GM23338 (cell line): ENCODE results near the gene TMEM182. TPM values are rescaled to one million over a fixed set of nuclear protein-coding genes. Genes with fewer than 3 reads are reported as not detected.

Experiments
- ATAC-seq: fragments of 200-7000 bp; cut with Tn5 transposase; 3 replicates; pipeline ENCODE4 v1.9.1; 2020
- DNase-seq: peaks from one replicate; pipeline ENCODE4 v3.0.0-alpha.2; 2015; ENCODE audit warnings: low spot score
- H2AFZ ChIP-seq: fragments of 200-600 bp; sonication (generic); 2 replicates; pipeline ENCODE4 v1.8.0; 2016; ENCODE audit warnings: antibody characterized with exemption, mild to moderate bottlenecking, moderate library complexity
- H3F3A ChIP-seq: fragments of 200-600 bp; sonication (generic); replicated peaks from 2 replicates; pipeline ENCODE4 v1.8.0; 2017; ENCODE audit warnings: antibody characterized with exemption, mixed run types, low read depth
- H3K27ac ChIP-seq: fragments of 200-600 bp; sonication (generic); 2 replicates; pipeline ENCODE4 v1.6.1; 2016; ENCODE audit warnings: low read depth
- H3K27me3 ChIP-seq: fragments of 200-600 bp; sonication (generic); 2 replicates; pipeline ENCODE4 v1.8.0; 2016; ENCODE audit warnings: mild to moderate bottlenecking, mixed run types, moderate library complexity; ENCODE audit not compliant: insufficient read depth
- H3K36me3 ChIP-seq: fragments of 200-600 bp; sonication (generic); 2 replicates; pipeline ENCODE4 v1.8.0; 2016; ENCODE audit warnings: mild to moderate bottlenecking; ENCODE audit not compliant: insufficient read depth
- H3K4me1 ChIP-seq: fragments of 200-600 bp; sonication (generic); 2 replicates; pipeline ENCODE4 v1.8.0; 2016; ENCODE audit warnings: mild to moderate bottlenecking, moderate library complexity; ENCODE audit not compliant: insufficient read depth
- H3K4me2 ChIP-seq: fragments of 200-600 bp; sonication (generic); 2 replicates; pipeline ENCODE4 v1.7.1; 2017; ENCODE audit warnings: mixed run types
- H3K4me3 ChIP-seq: fragments of 200-600 bp; sonication (generic); 2 replicates; pipeline ENCODE4 v1.6.1; 2016; ENCODE audit warnings: mixed run types
- H3K79me2 ChIP-seq: fragments of 200-600 bp; sonication (generic); replicated peaks from 2 replicates; pipeline ENCODE4 v1.8.0; 2017; ENCODE audit warnings: mild to moderate bottlenecking; ENCODE audit not compliant: insufficient read depth
- H3K9me2 ChIP-seq: fragments of 200-600 bp; sonication (generic); 2 replicates; pipeline ENCODE4 v1.8.0; 2017; ENCODE audit not compliant: insufficient read depth
- H4K20me1 ChIP-seq: fragments of 200-600 bp; sonication (generic); replicated peaks from 2 replicates; pipeline ENCODE4 v1.8.0; 2017; ENCODE audit warnings: mild to moderate bottlenecking; ENCODE audit not compliant: insufficient read depth
- H3K27ac Mint-ChIP-seq: 2 replicates; pipeline ENCODE4 v1.8.0; 2020; ENCODE audit warnings: inconsistent platforms, mild to moderate bottlenecking, moderate library complexity, mixed read lengths
- H3K27me3 Mint-ChIP-seq: 3 replicates; pipeline ENCODE4 v1.8.0; 2022; ENCODE audit warnings: low read depth, mild to moderate bottlenecking, moderate library complexity, mixed read lengths, inconsistent platforms; ENCODE audit not compliant: insufficient read depth, poor library complexity
- H3K36me3 Mint-ChIP-seq: 3 replicates; pipeline ENCODE4 v1.8.0; 2021; ENCODE audit warnings: low read depth, mild to moderate bottlenecking, inconsistent platforms, moderate library complexity, mixed read lengths
- H3K4me1 Mint-ChIP-seq: 3 replicates; pipeline ENCODE4 v1.8.0; 2020; ENCODE audit warnings: mild to moderate bottlenecking, inconsistent platforms, mixed read lengths
- H3K4me3 Mint-ChIP-seq: 3 replicates; pipeline ENCODE4 v1.8.0; 2021; ENCODE audit warnings: moderate library complexity, mild to moderate bottlenecking, inconsistent platforms, mixed read lengths
- H3K9me3 Mint-ChIP-seq: 3 replicates; pipeline ENCODE4 v1.8.0; 2020; ENCODE audit warnings: moderate library complexity, mild to moderate bottlenecking, inconsistent platforms, mixed read lengths
- CREB1 ChIP-seq: fragments of 250-450 bp; sonication (Bioruptor Pico); IDR thresholded peaks from 2 replicates; pipeline ENCODE4 v1.5.0; 2020; ENCODE audit warnings: low read depth, mild to moderate bottlenecking, moderate library complexity
- EZH2phosphoT487 ChIP-seq: fragments of 200-600 bp; sonication (generic); IDR thresholded peaks from one replicate; pipeline ENCODE4 v1.8.1; 2018; ENCODE audit warnings: antibody characterized with exemption; ENCODE audit not compliant: unreplicated experiment
- JUNB ChIP-seq: IDR thresholded peaks from one replicate; pipeline ENCODE4 v1.6.1; 2016; ENCODE audit warnings: antibody characterized with exemption; ENCODE audit not compliant: unreplicated experiment
- NANOG ChIP-seq: IDR thresholded peaks from 2 replicates; pipeline ENCODE4 v1.6.1; 2016; ENCODE audit warnings: antibody characterized with exemption, borderline replicate concordance
- STAT1 ChIP-seq: IDR thresholded peaks from one replicate; pipeline ENCODE4 v1.6.1; 2016; ENCODE audit warnings: antibody characterized with exemption; ENCODE audit not compliant: unreplicated experiment
- ZNF114 ChIP-seq: fragments of 250-450 bp; sonication (Bioruptor Pico); IDR thresholded peaks from 2 replicates; pipeline ENCODE4 v1.5.0; 2020; ENCODE audit warnings: mild to moderate bottlenecking, moderate library complexity
- ZNF331 ChIP-seq: fragments of 250-450 bp; sonication (Bioruptor Pico); IDR thresholded peaks from 2 replicates; pipeline ENCODE4 v1.5.0; 2020; ENCODE audit warnings: low read depth, mild to moderate bottlenecking, moderate library complexity
- polyA plus RNA-seq: library from polyadenylated mRNA; unstranded; fragments of >200 nt; fragmentation: Nextera tagmentation; extraction: Ambion mirVana; gene quantifications from 2 replicates; pipeline ENCODE4 v1.2.1, GENCODE V29; 2016
- total RNA-seq: library from RNA; depleted of rRNA; stranded (reverse); fragments of >200 nt; shearing (Covaris generic); gene quantifications from 2 replicates; pipeline ENCODE4 v1.2.3, GENCODE V29; 2014
- TF ChIP-seq, protein P1 (sequence below): IDR thresholded peaks from 2 replicates; pipeline ENCODE4 v1.6.1; 2016; ENCODE audit warnings: antibody characterized with exemption
- TF ChIP-seq, protein P2 (sequence below): IDR thresholded peaks from one replicate; pipeline ENCODE4 v1.6.1; 2018; ENCODE audit warnings: antibody characterized with exemption; ENCODE audit not compliant: unreplicated experiment

Gene TMEM182
- total and polyA plus RNA-seq, 2 experiments from 2014 or later = 5.2 to 7.2 TPM

DNA sequence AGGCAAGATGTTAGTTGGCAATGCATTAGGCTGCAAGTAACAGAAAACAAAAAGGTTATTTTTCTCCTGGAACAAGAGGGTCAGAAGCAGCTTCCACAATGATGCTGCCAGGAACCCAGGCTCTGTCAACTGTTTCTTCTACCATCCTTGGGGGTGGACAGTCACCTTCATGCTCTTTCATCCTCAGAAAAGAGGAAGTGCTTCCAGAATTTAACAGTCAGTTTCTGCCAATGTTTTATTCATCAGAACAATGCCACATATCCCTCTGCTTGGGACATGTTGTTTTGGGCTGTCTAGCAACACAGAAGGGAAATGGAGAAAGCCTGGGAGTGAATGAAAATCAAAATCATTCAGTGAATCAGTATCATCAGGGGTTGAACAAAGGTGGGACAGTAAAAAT is 7.1 kb downstream of the TMEM182 start:
- Histone ChIP-seq H2AFZ (no peak overlapping the region), H3K27ac (no peak overlapping the region), H3K36me3 (no peaks in the 10 kb centered on the region), H3K9me2 (no peaks in the 10 kb centered on the region), H3K27me3 (no peaks in the 10 kb centered on the region), H4K20me1 (no peaks in the 10 kb centered on the region), H3K4me2 (no peak overlapping the region), H3K4me3 (no peak overlapping the region), H3K79me2 (no peaks in the 10 kb centered on the region), H3K4me1 (no peaks in the 10 kb centered on the region), H3F3A (no peaks in the 10 kb centered on the region)
- peaks cover 4% of the 10 kb centered on the region for H3K4me1 Mint-ChIP-seq
- no peaks in the 10 kb centered on the region for H3K9me3 Mint-ChIP-seq
- H3K36me3 Mint-ChIP-seq = peaks cover 17% of the 10 kb centered on the region
- H3K27ac Mint-ChIP-seq = no peak overlapping the region
- no peak for ATAC-seq
- TF ChIP-seq JUNB (no peak), ZNF114 (no peak), NANOG (no peak), ZNF331 (CRISPR knock-in tag) (no peak), EZH2phosphoT487 (no peak), CREB1 (CRISPR knock-in tag) (no peak), STAT1 (no peak)
- TF ChIP-seq, protein P1, sequence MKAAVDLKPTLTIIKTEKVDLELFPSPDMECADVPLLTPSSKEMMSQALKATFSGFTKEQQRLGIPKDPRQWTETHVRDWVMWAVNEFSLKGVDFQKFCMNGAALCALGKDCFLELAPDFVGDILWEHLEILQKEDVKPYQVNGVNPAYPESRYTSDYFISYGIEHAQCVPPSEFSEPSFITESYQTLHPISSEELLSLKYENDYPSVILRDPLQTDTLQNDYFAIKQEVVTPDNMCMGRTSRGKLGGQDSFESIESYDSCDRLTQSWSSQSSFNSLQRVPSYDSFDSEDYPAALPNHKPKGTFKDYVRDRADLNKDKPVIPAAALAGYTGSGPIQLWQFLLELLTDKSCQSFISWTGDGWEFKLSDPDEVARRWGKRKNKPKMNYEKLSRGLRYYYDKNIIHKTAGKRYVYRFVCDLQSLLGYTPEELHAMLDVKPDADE = no peak
- no peak for DNase-seq
- H3K4me3 Mint-ChIP-seq = no peak overlapping the region
- H3K27me3 Mint-ChIP-seq = no peaks in the 10 kb centered on the region

DNA sequence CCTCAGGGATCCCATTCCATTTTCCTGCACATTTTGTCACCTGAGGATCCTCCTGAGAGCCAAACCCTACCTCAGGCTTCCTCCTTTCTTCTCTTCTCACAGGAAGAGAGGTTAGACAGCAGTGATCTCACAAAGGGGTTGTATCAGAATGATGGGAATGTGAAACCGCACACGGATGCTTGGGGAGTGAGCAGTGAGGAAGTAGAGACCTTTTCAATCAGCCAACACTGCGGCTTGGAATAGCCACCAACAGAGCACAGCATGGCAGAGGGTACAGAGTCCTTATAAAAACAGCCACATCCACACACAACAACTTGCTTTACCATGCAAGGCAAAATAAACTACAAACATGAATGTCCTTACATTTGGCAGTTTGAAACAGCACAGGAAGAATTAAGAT is 8.7 kb downstream of the TMEM182 start:
- Mint-ChIP-seq H3K36me3 (peaks cover 17% of the 10 kb centered on the region), H3K27me3 (no peaks in the 10 kb centered on the region), H3K27ac (no peak overlapping the region), H3K4me1 (peaks cover 4% of the 10 kb centered on the region), H3K4me3 (no peak overlapping the region), H3K9me3 (no peaks in the 10 kb centered on the region)
- H3K9me2 ChIP-seq = no peaks in the 10 kb centered on the region
- no peak overlapping the region for H3K27ac ChIP-seq
- H3K27me3 ChIP-seq = no peaks in the 10 kb centered on the region
- H3F3A ChIP-seq = no peaks in the 10 kb centered on the region
- peak; percentile 32; the same call in 2 of the 3 replicates for ATAC-seq
- no peak overlapping the region for H2AFZ ChIP-seq
- DNase-seq = no peak
- H3K79me2 ChIP-seq = no peaks in the 10 kb centered on the region
- H3K36me3 ChIP-seq = no peaks in the 10 kb centered on the region
- no peaks in the 10 kb centered on the region for H3K4me1 ChIP-seq
- H3K4me3 ChIP-seq = no peak overlapping the region
- no peaks in the 10 kb centered on the region for H4K20me1 ChIP-seq
- no peak overlapping the region for H3K4me2 ChIP-seq
- TF ChIP-seq, protein P2, sequence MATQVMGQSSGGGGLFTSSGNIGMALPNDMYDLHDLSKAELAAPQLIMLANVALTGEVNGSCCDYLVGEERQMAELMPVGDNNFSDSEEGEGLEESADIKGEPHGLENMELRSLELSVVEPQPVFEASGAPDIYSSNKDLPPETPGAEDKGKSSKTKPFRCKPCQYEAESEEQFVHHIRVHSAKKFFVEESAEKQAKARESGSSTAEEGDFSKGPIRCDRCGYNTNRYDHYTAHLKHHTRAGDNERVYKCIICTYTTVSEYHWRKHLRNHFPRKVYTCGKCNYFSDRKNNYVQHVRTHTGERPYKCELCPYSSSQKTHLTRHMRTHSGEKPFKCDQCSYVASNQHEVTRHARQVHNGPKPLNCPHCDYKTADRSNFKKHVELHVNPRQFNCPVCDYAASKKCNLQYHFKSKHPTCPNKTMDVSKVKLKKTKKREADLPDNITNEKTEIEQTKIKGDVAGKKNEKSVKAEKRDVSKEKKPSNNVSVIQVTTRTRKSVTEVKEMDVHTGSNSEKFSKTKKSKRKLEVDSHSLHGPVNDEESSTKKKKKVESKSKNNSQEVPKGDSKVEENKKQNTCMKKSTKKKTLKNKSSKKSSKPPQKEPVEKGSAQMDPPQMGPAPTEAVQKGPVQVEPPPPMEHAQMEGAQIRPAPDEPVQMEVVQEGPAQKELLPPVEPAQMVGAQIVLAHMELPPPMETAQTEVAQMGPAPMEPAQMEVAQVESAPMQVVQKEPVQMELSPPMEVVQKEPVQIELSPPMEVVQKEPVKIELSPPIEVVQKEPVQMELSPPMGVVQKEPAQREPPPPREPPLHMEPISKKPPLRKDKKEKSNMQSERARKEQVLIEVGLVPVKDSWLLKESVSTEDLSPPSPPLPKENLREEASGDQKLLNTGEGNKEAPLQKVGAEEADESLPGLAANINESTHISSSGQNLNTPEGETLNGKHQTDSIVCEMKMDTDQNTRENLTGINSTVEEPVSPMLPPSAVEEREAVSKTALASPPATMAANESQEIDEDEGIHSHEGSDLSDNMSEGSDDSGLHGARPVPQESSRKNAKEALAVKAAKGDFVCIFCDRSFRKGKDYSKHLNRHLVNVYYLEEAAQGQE = no peak
- TF ChIP-seq CREB1 (CRISPR knock-in tag) = no peak
